Measurements from ENCODE around the gene CHL1. TPM values are rescaled to one million over a fixed set of nuclear protein-coding genes. Genes with fewer than 3 reads are reported as not detected.

The CHL1 gene
- total and polyA plus RNA-seq, 2 of the 8 experiments (the other 6 are each of a cell fraction or from before 2014, with no cell fraction given) = 0.05 to 0.99 TPM

DNA sequence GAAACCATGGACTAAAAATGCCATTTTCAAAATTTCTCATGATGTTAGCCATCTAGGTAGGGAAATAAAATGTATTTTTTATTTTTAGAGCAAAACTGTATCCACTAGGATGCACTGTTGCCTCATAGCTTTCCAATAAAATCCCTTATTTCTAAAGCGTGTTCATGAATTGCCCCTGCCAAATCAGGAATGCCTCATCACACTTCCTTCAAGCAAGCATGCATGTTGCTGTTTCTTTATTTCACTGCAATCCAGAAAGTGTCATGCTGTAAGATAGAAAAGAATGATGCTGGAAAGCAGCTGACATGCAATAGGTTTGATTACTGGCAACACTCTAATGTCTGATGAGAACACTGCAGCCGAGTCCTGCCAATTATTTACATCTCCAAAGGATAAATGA is 239.5 kb downstream of the CHL1 start:
- no peak overlapping the region for H3K4ac ChIP-seq (replicated peaks; ENCODE audit: insufficient read length, low read depth, low read length)
- no peak overlapping the region for H2BK120ac ChIP-seq (replicated peaks; ENCODE audit: low read depth, low read length)
- no peaks in the 10 kb centered on the region for H3K9me3 ChIP-seq (ENCODE audit: insufficient read depth in 2 of 2, low read depth in 1 of 2, low read length in 1 of 2)
- peaks cover 4 to 16% (median 7%) of the 10 kb centered on the region in 4 experiments; a peak in 5 of 7 replicates for H3K27me3 ChIP-seq (replicated peaks in 1 of 4; ENCODE audit: control insufficient read depth in 3 of 4, extremely low read depth in 1 of 4, insufficient read depth in 3 of 4, low read length in 3 of 4)
- no peaks in the 10 kb centered on the region; the same call in 1 of the 2 replicates for H3K23me2 ChIP-seq (ENCODE audit: low read depth, low read length)
- no peak overlapping the region for H3K56ac ChIP-seq (replicated peaks; ENCODE audit: insufficient read length, low read depth, low read length)
- no peak overlapping the region for H4K8ac ChIP-seq (ENCODE audit: extremely low read depth, insufficient read depth, low read length)
- H2AK5ac ChIP-seq (ENCODE audit: low read depth, low read length) = no peak overlapping the region
- H2BK5ac ChIP-seq (ENCODE audit: low read depth, low read length) = no peak overlapping the region
- H3K4me1 ChIP-seq (replicated peaks in 1 of 4; ENCODE audit: control insufficient read depth in 3 of 4, insufficient read depth in 4 of 4, low read length in 3 of 4) = peaks cover 0 to 2% (median under 1%) of the 10 kb centered on the region in 4 experiments; a peak in 3 of 7 replicates
- FAIRE-seq (no peak), DNase-seq (ENCODE audit: low read depth in 1 of 2, low spot score in 2 of 2) (no peak)
- POLR2A ChIA-PET (ENCODE audit: partially characterized antibody) = no interaction called here
- no peak overlapping the region for H4K5ac ChIP-seq (ENCODE audit: insufficient read length, low read depth, low read length)
- no peaks in the 10 kb centered on the region for H3K79me2 ChIP-seq (ENCODE audit: control insufficient read depth in 1 of 2, insufficient read depth in 2 of 2, low read length in 2 of 2)
- H3K9ac ChIP-seq (replicated peaks in 1 of 4; ENCODE audit: extremely low read depth in 1 of 4, low read depth in 3 of 4, low read length in 3 of 4) = no peak overlapping the region
- H2AFZ ChIP-seq (ENCODE audit: low read length) = no peak overlapping the region
- CTCF ChIA-PET (ENCODE audit: partially characterized antibody) = interaction anchor here (0.9 kb wide), 2 partner anchors 90 to 197 kb away, joined by 3 to 4 read pairs; no protein-coding TSS in a partner anchor
- H2BK12ac ChIP-seq (ENCODE audit: low read depth, low read length) = no peak overlapping the region
- no peak for TF ChIP-seq HDAC6 (IDR thresholded peaks at IDR 0.05; ENCODE audit: low read depth, low read length)
- TF ChIP-seq CREB1 (IDR thresholded peaks at IDR 0.05) = no peak
- no peak for TF ChIP-seq ASH2L (IDR thresholded peaks at IDR 0.05; ENCODE audit: low read length)
- peak in 1 of 2 experiments; percentile 21; a peak in 2 of 4 replicates for TF ChIP-seq RAD21 (IDR thresholded peaks at IDR 0.05 in 1 of 2, conservative IDR thresholded peaks at IDR 0.05 in 1 of 2; ENCODE audit: low read depth in 2 of 2, low read length in 2 of 2)
- no peak for TF ChIP-seq KDM4A (IDR thresholded peaks at IDR 0.05; ENCODE audit: low read depth, low read length, severe bottlenecking)
- H3K36me3 ChIP-seq (ENCODE audit: control insufficient read depth in 2 of 4, insufficient read depth in 4 of 4, low read length in 3 of 4) = no peaks in the 10 kb centered on the region
- H3K23ac ChIP-seq (ENCODE audit: insufficient read length) = no peak overlapping the region
- 88% methylated on average over 2 of the region's 2 CpGs; no CpG with 5 or more reads in 1 of the 2 experiments for WGBS, 2 experiments (ENCODE audit: extremely low coverage in 1 of 2, insufficient coverage in 1 of 2, insufficient read length in 1 of 2, insufficient replicate concordance in 2 of 2, low coverage in 1 of 2, low lambda C conversion rate in 2 of 2, missing lambda C conversion rate in 1 of 2)
- H3K4me2 ChIP-seq (ENCODE audit: insufficient read depth in 1 of 2, low read depth in 2 of 2, low read length in 2 of 2) = no peak overlapping the region
- no peaks in the 10 kb centered on the region for H4K20me1 ChIP-seq (replicated peaks in 1 of 2; ENCODE audit: control insufficient read depth in 1 of 2, insufficient read depth in 2 of 2, low read length in 2 of 2)
- H3K27ac ChIP-seq (ENCODE audit: low read depth, low read length) = no peak overlapping the region
- no peak overlapping the region for H4K91ac ChIP-seq (replicated peaks; ENCODE audit: insufficient read length, low read length)
- H3K18ac ChIP-seq (ENCODE audit: extremely low read depth, low read length) = no peak overlapping the region
- no peak overlapping the region for H3K4me3 ChIP-seq (ENCODE audit: extremely low read depth in 1 of 4, insufficient read depth in 2 of 4, low read depth in 3 of 4, low read length in 4 of 4)
- no peak overlapping the region for H2BK20ac ChIP-seq (ENCODE audit: low read length)
- no peaks in the 10 kb centered on the region for H3K79me1 ChIP-seq (ENCODE audit: low read depth, low read length)
- H3K14ac ChIP-seq (ENCODE audit: insufficient read length) = no peak overlapping the region
- H2BK15ac ChIP-seq (ENCODE audit: low read length) = no peak overlapping the region
